Breast epithelium (tissue), 4 donors: ENCODE data around the gene FLNC. TPM values are rescaled to one million over a fixed set of nuclear protein-coding genes. Genes with fewer than 3 reads are reported as not detected.

Experiments
- DNase-seq, 2 donors: peaks; one replicate each; pipeline ENCODE4 v3.0.0-alpha.2; 2019; ENCODE audit warnings: low spot score in 2 of 2
- H3K27ac ChIP-seq, 2 donors: fragments of 200-600 bp; sonication (generic) in 1 of 2; one replicate each; pipeline ENCODE4 v1.5.1; 2016 to 2019; ENCODE audit warnings: mild to moderate bottlenecking in 1 of 2
- H3K27me3 ChIP-seq, 2 donors: fragments of 200-600 bp; sonication (generic) in 1 of 2; one replicate each; pipeline versions ENCODE4 v1.5.1 to v1.6.0; 2017 to 2019; ENCODE audit warnings: control low read depth in 1 of 2, mild to moderate bottlenecking in 1 of 2
- H3K36me3 ChIP-seq: fragments of 200-600 bp; one replicate; pipeline ENCODE4 v1.5.1; 2019
- H3K4me1 ChIP-seq, 2 donors: fragments of 200-600 bp; sonication (generic); one replicate each; pipeline ENCODE4 v1.5.1; 2016 to 2019; ENCODE audit warnings: control low read depth in 1 of 2
- H3K4me3 ChIP-seq, 3 donors: fragments of 200-600 bp; sonication (generic); 1 replicate in 2 of 3; 2 replicates in 1 of 3; pipeline ENCODE4 v1.5.1; 2016 to 2019; ENCODE audit warnings: mild to moderate bottlenecking in 3 of 3, moderate library complexity in 2 of 3
- H3K9me3 ChIP-seq, 2 donors: fragments of 200-600 bp; sonication (generic) in 1 of 2; one replicate each; pipeline ENCODE4 v1.5.1; 2016 to 2019; ENCODE audit warnings: control low read depth in 1 of 2
- POLR2A ChIP-seq: fragments of 450-650 bp; IDR thresholded peaks from one replicate; pipeline ENCODE4 v1.6.1; 2016; ENCODE audit warnings: antibody characterized with exemption, mild to moderate bottlenecking, moderate library complexity
- POLR2AphosphoS5 ChIP-seq, 3 donors: sonication (generic); formaldehyde crosslinking; IDR thresholded peaks; one replicate each; pipeline ENCODE4 v1.6.1; 2017; ENCODE audit warnings: antibody characterized with exemption in 3 of 3
- intact Hi-C: fragments of 100-400 bp; cut with DNase I; formaldehyde crosslinking; loops from one replicate; pipeline ENCODE4 v1.15.1; 2023; ENCODE audit warnings: low total_unique reads
- total RNA-seq, 3 donors: library from RNA; depleted of rRNA; stranded (reverse); fragments of >200 nt; gene quantifications; one replicate each; pipeline ENCODE4 v1.1.0, GENCODE V29; 2016
- TF ChIP-seq, protein P1 (sequence below), 3 donors: fragments of 450-650 bp; IDR thresholded peaks; one replicate each; pipeline ENCODE4 v1.5.1; 2016 to 2017; ENCODE audit warnings: antibody characterized with exemption in 3 of 3, mild to moderate bottlenecking in 3 of 3, moderate library complexity in 3 of 3

FLNC gene
- total RNA-seq, 3 donors from 2014 or later: 5.1 to 7.5 (median 6.0) TPM

DNA sequence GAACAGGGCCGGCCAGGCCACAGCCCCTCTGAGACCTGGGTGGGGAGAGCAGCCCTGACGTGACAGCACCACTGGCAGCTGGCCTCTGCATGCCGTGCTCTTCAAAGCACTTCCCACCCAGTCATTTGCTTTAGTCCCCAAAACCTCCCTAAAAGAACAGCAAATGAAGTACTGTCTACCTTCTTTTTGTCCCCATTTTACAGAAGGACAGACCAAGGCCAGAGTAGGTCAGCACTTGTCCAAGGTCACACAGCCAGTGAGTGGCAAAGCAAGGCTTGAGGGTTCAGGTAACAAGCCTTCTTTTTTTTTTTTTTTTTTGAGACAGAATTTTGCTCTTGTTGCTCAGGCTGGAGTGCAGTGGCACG, 47.5 kb downstream of the FLNC start:
- no peaks in the 10 kb centered on the region for H3K9me3 ChIP-seq
- no peak overlapping the region for H3K27ac ChIP-seq
- H3K36me3 ChIP-seq: no peaks in the 10 kb centered on the region
- TF ChIP-seq POLR2AphosphoS5 (IDR thresholded peaks at IDR 0.05): no peak
- TF ChIP-seq, protein P1, sequence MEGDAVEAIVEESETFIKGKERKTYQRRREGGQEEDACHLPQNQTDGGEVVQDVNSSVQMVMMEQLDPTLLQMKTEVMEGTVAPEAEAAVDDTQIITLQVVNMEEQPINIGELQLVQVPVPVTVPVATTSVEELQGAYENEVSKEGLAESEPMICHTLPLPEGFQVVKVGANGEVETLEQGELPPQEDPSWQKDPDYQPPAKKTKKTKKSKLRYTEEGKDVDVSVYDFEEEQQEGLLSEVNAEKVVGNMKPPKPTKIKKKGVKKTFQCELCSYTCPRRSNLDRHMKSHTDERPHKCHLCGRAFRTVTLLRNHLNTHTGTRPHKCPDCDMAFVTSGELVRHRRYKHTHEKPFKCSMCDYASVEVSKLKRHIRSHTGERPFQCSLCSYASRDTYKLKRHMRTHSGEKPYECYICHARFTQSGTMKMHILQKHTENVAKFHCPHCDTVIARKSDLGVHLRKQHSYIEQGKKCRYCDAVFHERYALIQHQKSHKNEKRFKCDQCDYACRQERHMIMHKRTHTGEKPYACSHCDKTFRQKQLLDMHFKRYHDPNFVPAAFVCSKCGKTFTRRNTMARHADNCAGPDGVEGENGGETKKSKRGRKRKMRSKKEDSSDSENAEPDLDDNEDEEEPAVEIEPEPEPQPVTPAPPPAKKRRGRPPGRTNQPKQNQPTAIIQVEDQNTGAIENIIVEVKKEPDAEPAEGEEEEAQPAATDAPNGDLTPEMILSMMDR (IDR thresholded peaks at IDR 0.05): no peak
- TF ChIP-seq POLR2A: no peak
- H3K4me1 ChIP-seq: no peaks in the 10 kb centered on the region
- no peaks in the 10 kb centered on the region for H3K27me3 ChIP-seq
- intact Hi-C loops: no loop called here
- DNase-seq: no peak
- no peak overlapping the region for H3K4me3 ChIP-seq

DNA sequence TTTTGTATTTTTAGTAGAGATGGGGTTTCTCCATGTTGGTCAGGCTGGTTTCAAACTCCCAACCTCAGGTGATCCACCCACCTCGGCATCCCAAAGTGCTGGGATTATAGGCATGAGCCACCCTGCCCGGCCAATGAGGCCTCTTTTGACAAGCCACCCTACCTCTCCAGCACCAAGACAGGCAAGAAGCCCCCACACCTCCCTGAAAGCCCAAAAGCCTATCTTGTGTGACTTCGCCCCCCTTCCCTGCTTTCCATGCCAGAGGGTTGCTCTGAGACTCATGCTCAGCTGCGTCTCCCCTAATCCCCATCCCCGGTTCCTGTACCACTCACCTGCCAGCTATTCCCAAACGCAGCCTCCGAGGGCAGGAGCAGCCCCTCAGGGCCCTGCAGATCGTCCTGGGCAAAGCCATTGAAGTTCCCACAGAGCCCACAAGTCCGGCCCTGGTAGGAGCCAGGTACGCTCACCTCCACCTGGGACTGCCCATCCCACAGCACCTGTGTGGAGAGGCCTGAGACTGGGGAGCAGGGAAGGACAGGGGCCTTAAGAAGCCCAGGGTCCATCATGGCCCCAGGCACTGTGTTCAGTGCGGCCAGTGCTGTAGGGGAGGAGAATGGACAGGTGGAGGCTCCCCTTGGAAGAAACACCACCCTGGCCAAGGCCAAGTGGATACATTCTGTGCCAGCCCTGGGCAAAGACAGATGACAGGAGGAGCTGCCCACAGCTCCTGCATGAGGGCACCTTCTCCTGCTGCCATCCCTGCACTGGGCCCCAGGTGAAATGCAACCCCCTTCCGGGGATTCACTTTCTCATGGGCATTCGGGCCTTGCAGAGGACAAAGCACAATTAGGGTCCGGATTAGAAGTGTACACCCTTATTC, 48.3 kb downstream of the FLNC start:
- Histone ChIP-seq H3K36me3 (no peaks in the 10 kb centered on the region), H3K27me3 (no peaks in the 10 kb centered on the region), H3K9me3 (no peaks in the 10 kb centered on the region), H3K27ac (no peak overlapping the region), H3K4me3 (no peak overlapping the region), H3K4me1 (no peaks in the 10 kb centered on the region)
- TF ChIP-seq POLR2AphosphoS5 (IDR thresholded peaks at IDR 0.05): no peak
- TF ChIP-seq, protein P1 (IDR thresholded peaks at IDR 0.05): no peak
- no peak for TF ChIP-seq POLR2A
- intact Hi-C loops: no loop called here
- DNase-seq: no peak

DNA sequence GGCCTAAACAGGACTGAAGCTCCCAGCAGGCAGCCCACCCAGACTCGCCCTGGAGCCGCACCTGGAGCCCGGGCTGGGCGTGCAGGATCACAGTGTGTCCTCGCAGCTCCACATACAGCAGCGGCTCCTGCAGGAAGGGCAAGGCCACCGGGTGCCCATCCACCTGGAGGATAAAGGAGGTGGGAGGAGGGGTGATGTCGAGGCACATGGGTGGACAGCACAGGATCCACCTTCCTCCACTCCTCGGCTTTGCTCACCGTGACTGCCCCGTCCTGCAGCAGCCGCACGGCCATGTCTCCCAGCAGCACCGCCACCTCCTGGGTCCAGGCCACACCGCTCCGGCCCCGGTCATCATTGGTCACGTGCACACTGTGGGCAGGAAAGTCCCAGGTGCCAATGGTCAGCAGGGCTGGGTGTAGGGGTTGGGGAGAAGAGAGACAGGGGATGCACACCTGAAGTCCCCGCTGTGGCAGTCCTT, 49.3 kb downstream of the FLNC start:
- H3K9me3 ChIP-seq: no peaks in the 10 kb centered on the region
- H3K36me3 ChIP-seq: no peaks in the 10 kb centered on the region
- no peak overlapping the region for H3K4me3 ChIP-seq
- no peak for DNase-seq
- TF ChIP-seq POLR2A (no peak), POLR2AphosphoS5 (IDR thresholded peaks at IDR 0.05) (no peak)
- TF ChIP-seq, protein P1 (IDR thresholded peaks at IDR 0.05): no peak
- no peaks in the 10 kb centered on the region for H3K27me3 ChIP-seq
- intact Hi-C loops: no loop called here
- no peaks in the 10 kb centered on the region for H3K4me1 ChIP-seq
- H3K27ac ChIP-seq: no peak overlapping the region

DNA sequence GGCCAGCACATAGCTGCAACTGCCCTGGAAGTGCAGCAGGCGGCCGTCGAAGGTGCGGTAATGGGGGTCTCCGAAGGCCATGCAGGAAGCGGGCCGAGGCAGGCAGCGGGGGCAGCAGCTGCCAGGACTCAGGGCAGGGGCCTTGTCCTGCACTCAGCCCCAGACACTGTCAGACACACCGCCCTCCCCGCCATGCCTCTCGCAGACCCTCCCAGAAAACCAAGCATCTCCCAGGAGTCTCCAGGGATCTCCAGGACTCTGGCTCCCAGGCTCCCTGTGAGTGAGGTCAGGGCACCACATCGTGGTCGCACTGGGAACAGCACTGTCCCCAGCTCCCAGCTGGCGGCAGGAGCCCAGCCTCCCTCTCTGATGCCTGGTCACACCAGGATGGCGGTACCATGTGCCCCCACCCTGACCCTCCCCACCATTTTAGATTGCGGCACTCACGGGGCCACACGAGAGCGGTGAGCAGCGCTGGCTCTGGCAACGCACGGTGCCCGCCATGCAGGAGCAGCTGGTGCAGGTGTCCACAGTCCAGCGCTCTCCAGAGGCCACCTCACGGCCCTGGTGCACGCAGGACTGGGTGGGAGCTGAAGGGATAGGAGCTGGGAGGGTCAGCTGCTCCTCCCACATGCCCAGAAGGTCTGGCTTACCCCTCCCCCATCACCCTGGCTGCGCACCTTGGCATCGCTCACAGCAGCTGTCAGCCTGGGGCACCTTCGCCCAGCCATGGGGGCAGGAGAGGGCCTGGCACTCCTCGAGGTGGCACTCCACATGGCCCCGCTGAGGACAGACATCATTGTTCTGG, 49.9 kb downstream of the FLNC start:
- Histone ChIP-seq H3K4me1 (no peaks in the 10 kb centered on the region), H3K27me3 (no peaks in the 10 kb centered on the region), H3K36me3 (no peaks in the 10 kb centered on the region), H3K27ac (no peak overlapping the region), H3K4me3 (no peak overlapping the region), H3K9me3 (no peaks in the 10 kb centered on the region)
- intact Hi-C loops: no loop called here
- peak; percentile 48 to 81 for DNase-seq
- TF ChIP-seq, protein P1 (IDR thresholded peaks at IDR 0.05): peak in 2 of 3 donors; percentile 70 to 81
- no peak for TF ChIP-seq POLR2A
- no peak for TF ChIP-seq POLR2AphosphoS5 (IDR thresholded peaks at IDR 0.05)
